HepG2 (cell line): ENCODE measurements around the gene UGT1A8. TPM values are rescaled to one million over a fixed set of nuclear protein-coding genes. Genes with fewer than 3 reads are reported as not detected.

ENCODE experiments used
- ARNTL ChIP-seq: sonication (generic); formaldehyde crosslinking; IDR thresholded peaks from 2 replicates; pipeline ENCODE4 v1.4.0; 2020; ENCODE audit warnings: mild to moderate bottlenecking, missing genetic modification reagents
- CCAR2 ChIP-seq: fragments of 200-400 bp; formaldehyde crosslinking; optimal IDR thresholded peaks from 2 replicates; pipeline ENCODE3; 2018; ENCODE audit warnings: low read depth, mild to moderate bottlenecking, low read length, moderate library complexity
- ELF4 ChIP-seq: sonication (generic); formaldehyde crosslinking; IDR thresholded peaks from 2 replicates; pipeline ENCODE4 v1.5.0; 2020; ENCODE audit warnings: missing genetic modification reagents, mild to moderate bottlenecking, moderate library complexity, borderline replicate concordance
- FOXP4 ChIP-seq: sonication (generic); formaldehyde crosslinking; IDR thresholded peaks from 2 replicates; pipeline ENCODE4 v1.4.0; 2020; ENCODE audit warnings: missing genetic modification reagents
- LCORL ChIP-seq, 2 experiments: fragments of 450-650 bp in 1 of 2; sonication (generic) in 1 of 2; formaldehyde crosslinking in 1 of 2; IDR thresholded peaks; 2 replicates each; pipeline versions ENCODE4 v1.5.0 to v1.6.1; 2017 to 2020; ENCODE audit warnings: antibody characterized with exemption in 1 of 2, missing genetic modification reagents in 1 of 2
- MAFK ChIP-seq, 2 experiments: IDR thresholded peaks in 1 of 2; conservative IDR thresholded peaks in 1 of 2; 2 replicates each; pipeline ENCODE4 v1.6.1; 2011; ENCODE audit warnings: improper control_type of control experiment in 2 of 2, low read length in 2 of 2
- MEIS1 ChIP-seq: sonication (generic); formaldehyde crosslinking; IDR thresholded peaks from 2 replicates; pipeline ENCODE4 v1.9.0; 2021; ENCODE audit warnings: mild to moderate bottlenecking, missing genetic modification reagents, moderate library complexity, borderline replicate concordance
- SRSF9 ChIP-seq: fragments of 200-400 bp; formaldehyde crosslinking; IDR thresholded peaks from 2 replicates; pipeline ENCODE4 v1.6.1; 2018; ENCODE audit warnings: borderline replicate concordance, mild to moderate bottlenecking, low read depth, low read length; ENCODE audit not compliant: insufficient read depth, poor library complexity, severe bottlenecking
- ZNF142 ChIP-seq: sonication (generic); formaldehyde crosslinking; IDR thresholded peaks from 2 replicates; pipeline ENCODE4 v1.4.0; 2020; ENCODE audit warnings: missing genetic modification reagents
- ZNF264 ChIP-seq: sonication (generic); formaldehyde crosslinking; IDR thresholded peaks from 2 replicates; pipeline ENCODE4 v1.4.0; 2020; ENCODE audit warnings: missing genetic modification reagents
- ZNF33A ChIP-seq: sonication (generic); formaldehyde crosslinking; IDR thresholded peaks from 2 replicates; pipeline ENCODE4 v1.5.1; 2020; ENCODE audit warnings: missing genetic modification reagents, mild to moderate bottlenecking, moderate library complexity, borderline replicate concordance
- polyA plus RNA-seq, 8 experiments: library from polyadenylated mRNA; depleted of rRNA in 3 of 8; stranded (reverse) in 7 of 8; unstranded in 1 of 8; fragments of >200 nt; fragmentation: Illumina TruSeq in 4 of 8; extraction: Trizol in 4 of 8; gene quantifications; 2 replicates each; pipeline versions ENCODE4 v1.2.1 to v1.2.3, GENCODE V29; 2011 to 2016; ENCODE audit warnings: low read depth in 4 of 8, missing spikeins in 1 of 8, mixed read lengths in 1 of 8; ENCODE audit not compliant: insufficient read depth in 1 of 8
- total RNA-seq, 5 experiments: library from RNA; depleted of rRNA; stranded (reverse); fragments of >200 nt; fragmentation: Illumina TruSeq; extraction: Trizol; gene quantifications; 2 replicates each; pipeline ENCODE4 v1.2.3, GENCODE V29; 2016; ENCODE audit warnings: low read depth in 1 of 5
- TF ChIP-seq, protein P1 (sequence below): sonication (generic); formaldehyde crosslinking; IDR thresholded peaks from 2 replicates; pipeline ENCODE4 v1.4.0; 2020; ENCODE audit warnings: missing genetic modification reagents, mild to moderate bottlenecking, borderline replicate concordance
- TF ChIP-seq, protein P2 (sequence below): sonication (generic); formaldehyde crosslinking; IDR thresholded peaks from 2 replicates; pipeline ENCODE4 v1.4.0; 2020; ENCODE audit warnings: missing genetic modification reagents

Gene UGT1A8
- total and polyA plus RNA-seq, 2 of the 13 experiments (the other 11 are each of a cell fraction or from before 2014, with no cell fraction given) = not detected

- TF ChIP-seq ARNTL (peak; percentile 95), SRSF9 (no peak), ELF4 (no peak; the same call in 1 of the 2 replicates), MAFK (conservative IDR thresholded peaks at IDR 0.05 in 1 of 2, IDR thresholded peaks at IDR 0.05 in 1 of 2; ENCODE audit: low read length in 2 of 2) (no peak), MEIS1 (CRISPR knock-in tag) (peak; percentile 85; the same call in 1 of the 2 replicates), CCAR2 (no peak), ZNF142 (no peak), FOXP4 (CRISPR knock-in tag) (peak; percentile 93), ZNF33A (CRISPR knock-in tag) (no peak), ZNF264 (peak; percentile 93), LCORL (IDR thresholded peaks at IDR 0.05) (peak; percentile 95), LCORL (CRISPR knock-in tag; IDR thresholded peaks at IDR 0.05) (peak; percentile 99)
- TF ChIP-seq, protein P1, sequence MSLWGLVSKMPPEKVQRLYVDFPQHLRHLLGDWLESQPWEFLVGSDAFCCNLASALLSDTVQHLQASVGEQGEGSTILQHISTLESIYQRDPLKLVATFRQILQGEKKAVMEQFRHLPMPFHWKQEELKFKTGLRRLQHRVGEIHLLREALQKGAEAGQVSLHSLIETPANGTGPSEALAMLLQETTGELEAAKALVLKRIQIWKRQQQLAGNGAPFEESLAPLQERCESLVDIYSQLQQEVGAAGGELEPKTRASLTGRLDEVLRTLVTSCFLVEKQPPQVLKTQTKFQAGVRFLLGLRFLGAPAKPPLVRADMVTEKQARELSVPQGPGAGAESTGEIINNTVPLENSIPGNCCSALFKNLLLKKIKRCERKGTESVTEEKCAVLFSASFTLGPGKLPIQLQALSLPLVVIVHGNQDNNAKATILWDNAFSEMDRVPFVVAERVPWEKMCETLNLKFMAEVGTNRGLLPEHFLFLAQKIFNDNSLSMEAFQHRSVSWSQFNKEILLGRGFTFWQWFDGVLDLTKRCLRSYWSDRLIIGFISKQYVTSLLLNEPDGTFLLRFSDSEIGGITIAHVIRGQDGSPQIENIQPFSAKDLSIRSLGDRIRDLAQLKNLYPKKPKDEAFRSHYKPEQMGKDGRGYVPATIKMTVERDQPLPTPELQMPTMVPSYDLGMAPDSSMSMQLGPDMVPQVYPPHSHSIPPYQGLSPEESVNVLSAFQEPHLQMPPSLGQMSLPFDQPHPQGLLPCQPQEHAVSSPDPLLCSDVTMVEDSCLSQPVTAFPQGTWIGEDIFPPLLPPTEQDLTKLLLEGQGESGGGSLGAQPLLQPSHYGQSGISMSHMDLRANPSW (CRISPR knock-in tag) = 0 out of 2 replicates have a peak, but pooled peaks have one; percentile 44
- TF ChIP-seq, protein P2, sequence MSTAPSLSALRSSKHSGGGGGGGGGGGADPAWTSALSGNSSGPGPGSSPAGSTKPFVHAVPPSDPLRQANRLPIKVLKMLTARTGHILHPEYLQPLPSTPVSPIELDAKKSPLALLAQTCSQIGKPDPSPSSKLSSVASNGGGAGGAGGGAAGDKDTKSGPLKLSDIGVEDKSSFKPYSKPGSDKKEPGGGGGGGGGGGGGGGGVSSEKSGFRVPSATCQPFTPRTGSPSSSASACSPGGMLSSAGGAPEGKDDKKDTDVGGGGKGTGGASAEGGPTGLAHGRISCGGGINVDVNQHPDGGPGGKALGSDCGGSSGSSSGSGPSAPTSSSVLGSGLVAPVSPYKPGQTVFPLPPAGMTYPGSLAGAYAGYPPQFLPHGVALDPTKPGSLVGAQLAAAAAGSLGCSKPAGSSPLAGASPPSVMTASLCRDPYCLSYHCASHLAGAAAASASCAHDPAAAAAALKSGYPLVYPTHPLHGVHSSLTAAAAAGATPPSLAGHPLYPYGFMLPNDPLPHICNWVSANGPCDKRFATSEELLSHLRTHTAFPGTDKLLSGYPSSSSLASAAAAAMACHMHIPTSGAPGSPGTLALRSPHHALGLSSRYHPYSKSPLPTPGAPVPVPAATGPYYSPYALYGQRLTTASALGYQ (CRISPR knock-in tag) = peak; percentile 100
Measured at GRCh38 chr2:233745073-233745755, 127.8 kb downstream of the UGT1A8 start (continued).
